ENCODE measurements around the gene DDX46.
"Not testable (repeated sequence)": the region's sequence is repeated elsewhere in the genome, so short reads cannot be mapped to it uniquely, and the experiment has no call there.

The DDX46 gene, protein sequence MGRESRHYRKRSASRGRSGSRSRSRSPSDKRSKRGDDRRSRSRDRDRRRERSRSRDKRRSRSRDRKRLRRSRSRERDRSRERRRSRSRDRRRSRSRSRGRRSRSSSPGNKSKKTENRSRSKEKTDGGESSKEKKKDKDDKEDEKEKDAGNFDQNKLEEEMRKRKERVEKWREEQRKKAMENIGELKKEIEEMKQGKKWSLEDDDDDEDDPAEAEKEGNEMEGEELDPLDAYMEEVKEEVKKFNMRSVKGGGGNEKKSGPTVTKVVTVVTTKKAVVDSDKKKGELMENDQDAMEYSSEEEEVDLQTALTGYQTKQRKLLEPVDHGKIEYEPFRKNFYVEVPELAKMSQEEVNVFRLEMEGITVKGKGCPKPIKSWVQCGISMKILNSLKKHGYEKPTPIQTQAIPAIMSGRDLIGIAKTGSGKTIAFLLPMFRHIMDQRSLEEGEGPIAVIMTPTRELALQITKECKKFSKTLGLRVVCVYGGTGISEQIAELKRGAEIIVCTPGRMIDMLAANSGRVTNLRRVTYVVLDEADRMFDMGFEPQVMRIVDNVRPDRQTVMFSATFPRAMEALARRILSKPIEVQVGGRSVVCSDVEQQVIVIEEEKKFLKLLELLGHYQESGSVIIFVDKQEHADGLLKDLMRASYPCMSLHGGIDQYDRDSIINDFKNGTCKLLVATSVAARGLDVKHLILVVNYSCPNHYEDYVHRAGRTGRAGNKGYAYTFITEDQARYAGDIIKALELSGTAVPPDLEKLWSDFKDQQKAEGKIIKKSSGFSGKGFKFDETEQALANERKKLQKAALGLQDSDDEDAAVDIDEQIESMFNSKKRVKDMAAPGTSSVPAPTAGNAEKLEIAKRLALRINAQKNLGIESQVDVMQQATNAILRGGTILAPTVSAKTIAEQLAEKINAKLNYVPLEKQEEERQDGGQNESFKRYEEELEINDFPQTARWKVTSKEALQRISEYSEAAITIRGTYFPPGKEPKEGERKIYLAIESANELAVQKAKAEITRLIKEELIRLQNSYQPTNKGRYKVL

GRCh38 chr5:134758504-134759341, at the start of gene DDX46:
DDX46 (plus strand) TSS chr5:134758779; CDS start chr5:134758939, 160 bp downstream.
- TF ChIP-seq, protein P1, sequence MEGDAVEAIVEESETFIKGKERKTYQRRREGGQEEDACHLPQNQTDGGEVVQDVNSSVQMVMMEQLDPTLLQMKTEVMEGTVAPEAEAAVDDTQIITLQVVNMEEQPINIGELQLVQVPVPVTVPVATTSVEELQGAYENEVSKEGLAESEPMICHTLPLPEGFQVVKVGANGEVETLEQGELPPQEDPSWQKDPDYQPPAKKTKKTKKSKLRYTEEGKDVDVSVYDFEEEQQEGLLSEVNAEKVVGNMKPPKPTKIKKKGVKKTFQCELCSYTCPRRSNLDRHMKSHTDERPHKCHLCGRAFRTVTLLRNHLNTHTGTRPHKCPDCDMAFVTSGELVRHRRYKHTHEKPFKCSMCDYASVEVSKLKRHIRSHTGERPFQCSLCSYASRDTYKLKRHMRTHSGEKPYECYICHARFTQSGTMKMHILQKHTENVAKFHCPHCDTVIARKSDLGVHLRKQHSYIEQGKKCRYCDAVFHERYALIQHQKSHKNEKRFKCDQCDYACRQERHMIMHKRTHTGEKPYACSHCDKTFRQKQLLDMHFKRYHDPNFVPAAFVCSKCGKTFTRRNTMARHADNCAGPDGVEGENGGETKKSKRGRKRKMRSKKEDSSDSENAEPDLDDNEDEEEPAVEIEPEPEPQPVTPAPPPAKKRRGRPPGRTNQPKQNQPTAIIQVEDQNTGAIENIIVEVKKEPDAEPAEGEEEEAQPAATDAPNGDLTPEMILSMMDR (IDR thresholded peaks at IDR 0.05; ENCODE audit: control extremely low read depth, extremely low read depth, low read depth, missing control alignments), result peak; percentile 95
- POLR2A ChIA-PET, result interaction anchor here (0.7 to 0.9 kb wide), 2 partner anchors 87 to 111 kb away, joined by 4 to 5 read pairs; partner anchors contain the start of gene C5orf24
- CTCF ChIA-PET, result interaction anchor here (1.0 to 6.8 kb wide), 20 partner anchors 9 to 154 kb away, joined by 3 to 66 read pairs (median 4); partner anchors contain the start of genes CAMLG and PCBD2
- DNase-seq (ENCODE audit: extremely low spot score), result peak; percentile 97

GRCh38 chr5:134714120-134714519, 44.5 kb upstream of the DDX46 start:
- no peak for DNase-seq (ENCODE audit: extremely low spot score)

DNA sequence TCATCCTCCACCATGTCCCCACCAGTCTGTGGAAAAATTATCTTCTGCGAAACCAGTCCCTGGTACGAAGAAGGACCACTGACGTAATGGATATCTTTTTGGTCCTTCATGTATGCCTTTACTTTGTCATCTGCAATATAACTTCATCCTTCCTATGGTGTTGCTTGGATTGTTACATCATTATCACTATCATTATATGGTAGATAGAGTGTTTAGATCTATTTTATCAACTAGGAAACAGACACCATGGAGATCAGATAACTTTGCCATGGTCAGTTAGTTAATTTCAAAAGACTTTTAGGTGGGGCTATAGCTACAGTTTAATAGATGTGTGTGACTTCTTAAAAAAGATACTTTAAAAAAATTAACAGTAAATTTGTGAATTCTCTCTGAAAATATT, 44.0 kb upstream of the DDX46 start:
- ChIA-PET CTCF (interaction anchor here (0.9 to 1.3 kb wide), 3 partner anchors 22 to 24 kb away, joined by 3 to 4 read pairs (median 3); partner anchors contain the start of gene CAMLG), POLR2A (no interaction called here)
- TF ChIP-seq, protein P1 (IDR thresholded peaks at IDR 0.05; ENCODE audit: control extremely low read depth, extremely low read depth, low read depth, missing control alignments), result no peak
- DNase-seq (ENCODE audit: extremely low spot score), result no peak

More at GRCh38 chr5:134714120-134714519, 44.5 kb upstream of the DDX46 start:
- TF ChIP-seq, protein P1 (IDR thresholded peaks at IDR 0.05; ENCODE audit: control extremely low read depth, extremely low read depth, low read depth, missing control alignments), result no peak
- ChIA-PET POLR2A (no interaction called here), CTCF (interaction anchor here (0.9 to 1.3 kb wide), 2 partner anchors 22 to 24 kb away, joined by 3 to 4 read pairs; partner anchors contain the start of gene CAMLG)

DNA sequence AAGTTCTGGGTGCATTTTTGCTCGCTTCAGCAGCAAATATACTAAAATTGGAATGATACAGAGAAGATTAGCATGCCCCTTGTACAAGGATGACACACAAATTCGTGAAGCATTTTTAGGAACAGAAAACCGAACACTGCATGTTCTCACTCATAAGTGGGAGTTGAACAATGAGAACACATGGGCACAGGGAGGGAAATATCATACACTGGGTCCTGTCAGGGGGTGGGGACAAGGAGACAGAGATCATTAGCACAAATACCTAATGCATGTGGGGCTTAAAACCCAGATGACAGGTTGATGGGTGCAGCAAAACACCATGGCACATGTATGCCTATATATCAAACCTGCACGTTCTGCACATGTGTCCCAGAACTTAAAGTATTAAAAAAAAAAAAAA, 43.1 kb upstream of the DDX46 start:
- POLR2A ChIA-PET; DNase-seq (ENCODE audit: extremely low spot score): not testable (repeated sequence)
- CTCF ChIA-PET, result interaction anchor here (1.1 kb wide), 1 partner anchor 23 kb away, joined by 3 read pairs; the partner anchor contains the start of gene CAMLG

DNA sequence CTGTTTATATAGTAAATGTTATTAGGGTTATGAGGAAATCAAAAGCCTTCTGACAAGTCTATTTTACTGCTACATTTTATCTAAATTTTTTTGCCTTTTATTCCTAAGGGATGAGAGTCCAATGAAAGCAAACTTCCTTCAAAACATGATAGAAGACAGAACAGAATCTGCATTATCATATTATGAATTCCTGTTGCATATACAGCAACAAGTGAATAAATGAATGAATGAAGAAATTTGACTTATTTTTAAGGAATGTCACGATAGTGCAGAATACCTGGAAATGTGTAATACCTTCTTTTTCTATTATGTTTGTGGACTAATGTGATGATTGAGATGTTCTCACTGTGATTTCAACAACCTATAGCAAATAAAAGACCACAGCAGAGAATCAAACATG, 33.7 kb upstream of the DDX46 start:
- DNase-seq (ENCODE audit: extremely low spot score), result no peak
- CTCF ChIA-PET, result interaction anchor here (1.1 to 1.3 kb wide), 2 partner anchors 11 to 16 kb away, joined by 3 to 6 read pairs; no protein-coding TSS in a partner anchor
- POLR2A ChIA-PET, result no interaction called here
- TF ChIP-seq, protein P1 (IDR thresholded peaks at IDR 0.05; ENCODE audit: control extremely low read depth, extremely low read depth, low read depth, missing control alignments), result no peak

- CTCF ChIA-PET, result interaction anchor here (0.8 to 1.0 kb wide), 3 partner anchors 25 to 146 kb away, joined by 3 to 4 read pairs (median 3); partner anchors contain the start of gene DDX46
- POLR2A ChIA-PET, result no interaction called here
- DNase-seq (ENCODE audit: extremely low spot score), result no peak
- TF ChIP-seq, protein P1 (IDR thresholded peaks at IDR 0.05; ENCODE audit: control extremely low read depth, extremely low read depth, low read depth, missing control alignments), result no peak
These were observed 25.8 kb upstream of the DDX46 start for GRCh38 chr5:134732819-134733218.
